Activated T-helper 1 cell treated with Interleukin-2 at 50 U/mL for 16 hours (primary cell): ENCODE data around the gene PARD6A.

Source experiments
- DNase-seq: peaks from one replicate; pipeline ENCODE4 v3.0.0-alpha.2; 2020; ENCODE audit warnings: low read depth

PARD6A gene

GRCh38 chr16:67660564-67661028, at the start of gene PARD6A:
Gene PARD6A (plus strand): TSS chr16:67660960. CDS start chr16:67661039, 79 bp downstream.
- DNase-seq, result peak; percentile 92

GRCh38 chr16:67613808-67614207, 47.0 kb upstream of the PARD6A start:
- no peak for DNase-seq

- DNase-seq, result no peak
These were observed 32.5 kb upstream of the PARD6A start for GRCh38 chr16:67628216-67628615.

GRCh38 chr16:67632415-67633172, 28.2 kb upstream of the PARD6A start:
- DNase-seq, result no peak

- no peak for DNase-seq
These were observed 24.0 kb upstream of the PARD6A start for GRCh38 chr16:67636713-67637112.

- no peak for DNase-seq
These were observed 23.1 kb upstream of the PARD6A start for GRCh38 chr16:67637625-67638024.

GRCh38 chr16:67641779-67642708, 18.7 kb upstream of the PARD6A start:
- no peak for DNase-seq

- no peak for DNase-seq
These were observed 16.7 kb upstream of the PARD6A start for GRCh38 chr16:67644038-67644437.

- no peak for DNase-seq
These were observed 15.2 kb upstream of the PARD6A start for GRCh38 chr16:67645397-67646121.

GRCh38 chr16:67647111-67647651, 13.6 kb upstream of the PARD6A start:
- no peak for DNase-seq

- no peak for DNase-seq
These were observed 13.1 kb upstream of the PARD6A start for GRCh38 chr16:67647681-67648080.

- DNase-seq, result no peak
These were observed 12.5 kb upstream of the PARD6A start for GRCh38 chr16:67648088-67648763.

GRCh38 chr16:67648764-67649407, 11.9 kb upstream of the PARD6A start:
- DNase-seq, result no peak

- no peak for DNase-seq
These were observed 11.2 kb upstream of the PARD6A start for GRCh38 chr16:67649494-67649931.

- DNase-seq, result no peak
These were observed 10.7 kb upstream of the PARD6A start for GRCh38 chr16:67650023-67650422.

GRCh38 chr16:67651039-67651438, 9.7 kb upstream of the PARD6A start:
- DNase-seq, result no peak

GRCh38 chr16:67651847-67652246, 8.9 kb upstream of the PARD6A start:
- DNase-seq, result no peak

GRCh38 chr16:67652578-67653127, 8.1 kb upstream of the PARD6A start:
- DNase-seq, result no peak

- no peak for DNase-seq
These were observed 7.5 kb upstream of the PARD6A start for GRCh38 chr16:67653128-67653788.
